K562 (cell line): ENCODE data around the gene CRYBA1. TPM values are rescaled to one million over a fixed set of nuclear protein-coding genes. Genes with fewer than 3 reads are reported as not detected.

Source experiments
- BDP1 ChIP-seq: IDR thresholded peaks from 3 replicates; pipeline ENCODE4 v1.6.1; 2011; ENCODE audit not compliant: insufficient read length, insufficient read depth
- BHLHE40 ChIP-seq: IDR thresholded peaks from 2 replicates; pipeline ENCODE4 v1.6.1; 2011; ENCODE audit warnings: low read length, improper control_type of control experiment
- CBX5 ChIP-seq: IDR thresholded peaks from 2 replicates; pipeline ENCODE4 v1.6.1; 2014; ENCODE audit warnings: low read depth, borderline replicate concordance
- CBX8 ChIP-seq: fragments of 200-600 bp; sonication (generic); IDR thresholded peaks from 2 replicates; pipeline ENCODE4 v1.6.1; 2012; ENCODE audit warnings: borderline replicate concordance, mixed run types, low read depth, mild to moderate bottlenecking, moderate library complexity, mixed read lengths, low read length, control low read depth, inconsistent platforms; ENCODE audit not compliant: poor library complexity, severe bottlenecking; ENCODE audit errors: extremely low read depth
- EP400 ChIP-seq: fragments of 450-650 bp; IDR thresholded peaks from 2 replicates; pipeline ENCODE4 v1.6.1; 2017; ENCODE audit warnings: antibody characterized with exemption, mild to moderate bottlenecking, moderate library complexity
- FOS ChIP-seq: IDR thresholded peaks from 3 replicates; pipeline ENCODE4 v1.6.1; 2011; ENCODE audit not compliant: insufficient read length; ENCODE audit errors: extremely low read depth
- L3MBTL2 ChIP-seq: fragments of 450-650 bp; IDR thresholded peaks from 2 replicates; pipeline ENCODE4 v1.6.1; 2016; ENCODE audit warnings: mild to moderate bottlenecking, moderate library complexity
- PHB2 ChIP-seq: fragments of 450-650 bp; IDR thresholded peaks from 2 replicates; pipeline ENCODE4 v1.6.1; 2017; ENCODE audit warnings: low read depth
- PRDM10 ChIP-seq: fragments of 450-650 bp; IDR thresholded peaks from 2 replicates; pipeline ENCODE4 v1.6.1; 2018; ENCODE audit not compliant: partially characterized antibody
- TFAP4 ChIP-seq: sonication (generic); formaldehyde crosslinking; IDR thresholded peaks from 2 replicates; pipeline ENCODE4 v1.8.0; 2022; ENCODE audit warnings: missing genetic modification reagents, mild to moderate bottlenecking, moderate library complexity, borderline replicate concordance
- ZBTB40 ChIP-seq, 2 experiments: fragments of 450-650 bp in 1 of 2; sonication (generic) in 1 of 2; formaldehyde crosslinking in 1 of 2; IDR thresholded peaks; 2 replicates each; pipeline versions ENCODE4 v1.7.1 to v1.9.0; 2016 to 2022; ENCODE audit warnings: inconsistent platforms in 1 of 2, mild to moderate bottlenecking in 1 of 2, missing genetic modification reagents in 1 of 2
- ZNF444 ChIP-seq: fragments of 250-450 bp; sonication (Bioruptor Pico); IDR thresholded peaks from 2 replicates; pipeline ENCODE4 v1.4.0; 2020; ENCODE audit warnings: mild to moderate bottlenecking, moderate library complexity
- polyA plus RNA-seq, 8 experiments: library from polyadenylated mRNA; depleted of rRNA in 4 of 8; stranded (reverse) in 5 of 8; unstranded in 3 of 8; fragments of >200 nt; fragmentation: Nextera tagmentation in 2 of 8; fragmentation: Illumina TruSeq in 1 of 8; extraction: Ambion mirVana in 2 of 8; extraction: Trizol in 1 of 8; gene quantifications; 2 replicates each; pipeline versions ENCODE4 v1.2.1 to v1.2.3, GENCODE V29; 2011 to 2014; ENCODE audit warnings: inconsistent platforms in 1 of 8, missing spikeins in 1 of 8
- total RNA-seq, 7 experiments: library from RNA; depleted of rRNA in 6 of 7; stranded (reverse); fragments of >200 nt in 6 of 7; fragmentation: Illumina TruSeq in 2 of 7; extraction: Trizol in 2 of 7; gene quantifications; 2 replicates each; pipeline versions ENCODE4 v1.2.1 to v1.2.3, GENCODE V29; 2011 to 2021; ENCODE audit warnings: low replicate concordance in 1 of 7

CRYBA1 gene
- total and polyA plus RNA-seq, 9 of the 15 experiments (the other 6 are each of a cell fraction or from before 2014, with no cell fraction given) = not detected

- TF ChIP-seq ZBTB40 (IDR thresholded peaks at IDR 0.05) = no peak; the same call in 1 of the 2 replicates
- no peak for TF ChIP-seq ZBTB40 (CRISPR knock-in tag; IDR thresholded peaks at IDR 0.05)
- no peak for TF ChIP-seq EP400
- TF ChIP-seq L3MBTL2 = peak; percentile 66
- no peak for TF ChIP-seq BHLHE40
- TF ChIP-seq BDP1 = no peak
- no peak for TF ChIP-seq CBX8
- no peak for TF ChIP-seq PRDM10
- no peak for TF ChIP-seq FOS
- TF ChIP-seq TFAP4 = no peak
- TF ChIP-seq PHB2 = no peak
- no peak for TF ChIP-seq ZNF444 (CRISPR knock-in tag)
- no peak for TF ChIP-seq CBX5
These were observed 45.7 kb downstream of the CRYBA1 start (continued) for GRCh38 chr17:29292071-29292991.
